Sigmoid colon (tissue), 7 donors: ENCODE data around the gene RBM28. TPM values are rescaled to one million over a fixed set of nuclear protein-coding genes. Genes with fewer than 3 reads are reported as not detected.
A peak's percentile ranks its signal among the peaks of the same experiment; 100 is the strongest.

Source experiments
- DNase-seq: peaks from one replicate; pipeline ENCODE4 v3.0.0-alpha.2; 2019
- H3K27ac ChIP-seq, 4 donors: fragments of 200-600 bp; sonication (generic); one replicate each; pipeline ENCODE4 v1.5.1; 2016 to 2019; ENCODE audit warnings: mild to moderate bottlenecking in 1 of 4
- H3K27me3 ChIP-seq, 3 donors: fragments of 200-600 bp; sonication (generic); one replicate each; pipeline ENCODE4 v1.5.1; 2019; ENCODE audit warnings: mild to moderate bottlenecking in 1 of 3
- H3K36me3 ChIP-seq, 4 donors: fragments of 200-600 bp; sonication (generic); one replicate each; pipeline ENCODE4 v1.5.1; 2016 to 2019
- H3K4me1 ChIP-seq, 4 donors: fragments of 200-600 bp; sonication (generic); one replicate each; pipeline ENCODE4 v1.5.1; 2017 to 2019
- H3K4me3 ChIP-seq, 4 donors: fragments of 200-600 bp; sonication (generic); one replicate each; pipeline ENCODE4 v1.5.1; 2017 to 2019; ENCODE audit warnings: mild to moderate bottlenecking in 2 of 4, moderate library complexity in 1 of 4
- H3K9me3 ChIP-seq, 4 donors: fragments of 200-600 bp in 3 of 4; sonication (generic) in 3 of 4; one replicate each; pipeline versions ENCODE4 v1.5.1 to v1.6.1; 2013 to 2019
- EP300 ChIP-seq, 4 donors: sonication (generic); formaldehyde crosslinking; IDR thresholded peaks; one replicate each; pipeline ENCODE4 v1.6.1; 2017; ENCODE audit warnings: antibody characterized with exemption in 4 of 4
- POLR2A ChIP-seq, 2 donors: fragments of 450-650 bp; IDR thresholded peaks; one replicate each; pipeline ENCODE4 v1.6.1; 2016; ENCODE audit warnings: antibody characterized with exemption in 2 of 2, mild to moderate bottlenecking in 2 of 2, moderate library complexity in 2 of 2
- POLR2AphosphoS5 ChIP-seq, 4 donors: sonication (generic); formaldehyde crosslinking; IDR thresholded peaks; one replicate each; pipeline ENCODE4 v1.6.1; 2017; ENCODE audit warnings: antibody characterized with exemption in 4 of 4
- WGBS, 2 donors: extraction: QIAGEN DNeasy Blood & Tissue Kit; methylation state at CpG; one replicate each; pipeline ENCODE4 v1.1.7; 2013; 5-methylcytosine and 5-hydroxymethylcytosine counted together
- intact Hi-C: fragments of 100-400 bp; cut with DNase I; formaldehyde crosslinking; loops from one replicate; pipeline ENCODE4 v1.15.1; 2023
- polyA plus RNA-seq, 3 donors: library from polyadenylated mRNA; stranded (reverse); fragments of 200-250 nt; gene quantifications; one replicate each; pipeline ENCODE4 v1.2.3, GENCODE V29; 2013
- total RNA-seq, 4 donors: library from RNA; depleted of rRNA; stranded (reverse); fragments of >200 nt; gene quantifications; one replicate each; pipeline ENCODE4 v1.1.0, GENCODE V29; 2016
- TF ChIP-seq, protein P1 (sequence below), 4 experiments: fragments of 450-650 bp in 3 of 4; fragments of 200-600 bp in 1 of 4; IDR thresholded peaks; one replicate each; pipeline ENCODE4 v1.5.1; 2016 to 2019; ENCODE audit warnings: antibody characterized with exemption in 4 of 4, mild to moderate bottlenecking in 3 of 4, moderate library complexity in 2 of 4
- donor health status: healthy with polysubstance abuse.
- donor health status: Bipolar disorder and iron deficiency.
- donor health status: healthy.

Gene RBM28
- total and polyA plus RNA-seq, 7 donors: 6.6 to 36.3 (median 15.1) TPM

DNA sequence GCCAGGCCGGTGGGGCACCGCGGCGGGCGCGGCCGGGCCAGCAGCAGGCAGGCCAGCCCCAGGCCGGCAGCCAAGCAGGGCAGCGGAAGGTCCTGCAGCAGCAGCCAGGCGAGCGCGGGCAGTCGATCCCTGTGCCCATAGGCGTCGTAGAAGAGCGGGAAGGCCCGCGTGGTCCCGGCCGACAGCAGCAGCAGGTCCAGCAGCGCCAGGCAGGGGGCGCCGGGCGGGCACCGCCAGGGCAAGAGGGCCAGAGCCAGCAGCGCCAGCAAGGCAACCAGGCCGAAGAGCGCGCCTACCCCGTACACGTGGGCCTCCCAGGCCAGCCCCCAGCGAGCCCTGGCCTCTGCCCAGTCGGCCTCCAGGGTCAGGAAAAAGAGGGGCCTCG, 8.4 kb upstream of the RBM28 start:
- H3K9me3 ChIP-seq: no peaks in the 10 kb centered on the region
- WGBS, 2 donors: 14% methylated on average over 34 of the region's 34 CpGs
- H3K36me3 ChIP-seq: no peaks in the 10 kb centered on the region
- H3K27me3 ChIP-seq: peaks cover 14 to 52% (median 23%) of the 10 kb centered on the region in 3 donors
- H3K4me1 ChIP-seq: peaks cover 0 to 14% (median 13%) of the 10 kb centered on the region in 4 donors
- peak; percentile 78 for DNase-seq
- TF ChIP-seq, protein P1, sequence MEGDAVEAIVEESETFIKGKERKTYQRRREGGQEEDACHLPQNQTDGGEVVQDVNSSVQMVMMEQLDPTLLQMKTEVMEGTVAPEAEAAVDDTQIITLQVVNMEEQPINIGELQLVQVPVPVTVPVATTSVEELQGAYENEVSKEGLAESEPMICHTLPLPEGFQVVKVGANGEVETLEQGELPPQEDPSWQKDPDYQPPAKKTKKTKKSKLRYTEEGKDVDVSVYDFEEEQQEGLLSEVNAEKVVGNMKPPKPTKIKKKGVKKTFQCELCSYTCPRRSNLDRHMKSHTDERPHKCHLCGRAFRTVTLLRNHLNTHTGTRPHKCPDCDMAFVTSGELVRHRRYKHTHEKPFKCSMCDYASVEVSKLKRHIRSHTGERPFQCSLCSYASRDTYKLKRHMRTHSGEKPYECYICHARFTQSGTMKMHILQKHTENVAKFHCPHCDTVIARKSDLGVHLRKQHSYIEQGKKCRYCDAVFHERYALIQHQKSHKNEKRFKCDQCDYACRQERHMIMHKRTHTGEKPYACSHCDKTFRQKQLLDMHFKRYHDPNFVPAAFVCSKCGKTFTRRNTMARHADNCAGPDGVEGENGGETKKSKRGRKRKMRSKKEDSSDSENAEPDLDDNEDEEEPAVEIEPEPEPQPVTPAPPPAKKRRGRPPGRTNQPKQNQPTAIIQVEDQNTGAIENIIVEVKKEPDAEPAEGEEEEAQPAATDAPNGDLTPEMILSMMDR (IDR thresholded peaks at IDR 0.05): peak in 3 of 4 experiments; percentile 14 to 60 (median 37)
- no peak for TF ChIP-seq POLR2A (IDR thresholded peaks at IDR 0.05)
- H3K27ac ChIP-seq: no peak overlapping the region
- peak overlapping the region in 3 of 4 donors; percentile 28 to 44 (median 31) for H3K4me3 ChIP-seq
- intact Hi-C loops: loop anchor here (2.0 kb wide), 1 partner anchor 35 kb away; no protein-coding TSS in a partner anchor

DNA sequence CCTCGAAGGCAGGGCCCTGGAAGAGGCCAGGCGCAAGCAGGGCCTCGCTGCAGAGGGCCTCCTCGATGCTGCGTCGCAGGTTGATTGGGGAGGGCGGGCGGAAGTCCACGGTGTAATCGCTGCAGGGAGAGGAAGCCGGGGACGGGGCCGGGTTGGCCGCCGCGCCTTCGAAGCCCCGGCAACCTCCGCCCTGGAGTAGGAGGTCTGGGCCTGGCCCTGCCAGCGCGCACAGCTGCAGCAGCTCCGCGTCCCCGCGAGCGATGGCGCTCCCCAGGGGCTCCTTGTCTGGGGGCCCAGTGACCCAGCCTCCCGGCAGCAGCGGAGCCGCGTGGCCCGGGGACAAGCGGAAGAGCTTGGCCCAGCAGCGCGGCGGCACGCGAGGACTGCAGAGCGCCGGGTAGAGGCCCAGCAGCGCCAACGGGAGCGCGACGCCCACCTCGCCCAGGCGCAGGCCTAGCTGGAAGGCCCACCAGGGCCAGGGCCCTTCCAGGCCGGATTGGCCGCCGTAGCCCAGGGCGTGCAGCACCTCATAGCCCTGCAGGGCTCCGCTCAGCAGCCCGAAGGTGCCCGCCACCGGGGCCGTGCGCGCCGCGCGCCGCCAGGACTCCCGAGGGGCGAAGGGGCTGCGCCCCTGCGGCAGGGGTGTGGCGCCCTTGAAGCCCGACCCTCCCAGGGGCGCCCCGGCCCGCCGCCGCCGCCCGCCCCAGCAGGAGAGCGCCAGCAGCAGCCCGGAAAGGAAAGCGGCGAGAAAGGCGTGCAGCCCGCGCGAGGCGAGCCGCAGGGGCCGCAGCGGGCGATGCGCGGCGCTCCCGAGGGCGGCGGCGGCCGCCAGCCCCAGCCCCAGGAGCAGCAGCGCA, 7.8 kb upstream of the RBM28 start:
- Histone ChIP-seq H3K36me3 (no peaks in the 10 kb centered on the region), H3K27me3 (peaks cover 14 to 52% (median 23%) of the 10 kb centered on the region in 3 donors), H3K9me3 (no peaks in the 10 kb centered on the region), H3K4me1 (peaks cover 0 to 14% (median 13%) of the 10 kb centered on the region in 4 donors), H3K4me3 (peak overlapping the region in 3 of 4 donors; percentile 28 to 44 (median 31)), H3K27ac (no peak overlapping the region)
- WGBS, 2 donors: 11 to 17% methylated on average over 97 of the region's 97 CpGs
- intact Hi-C loops: loop anchor here (2.0 kb wide), 1 partner anchor 35 kb away; no protein-coding TSS in a partner anchor
- no peak for TF ChIP-seq POLR2A (IDR thresholded peaks at IDR 0.05)
- TF ChIP-seq, protein P1 (IDR thresholded peaks at IDR 0.05): no peak
- no peak for TF ChIP-seq POLR2AphosphoS5 (IDR thresholded peaks at IDR 0.05)
- no peak for TF ChIP-seq EP300 (IDR thresholded peaks at IDR 0.05)
- DNase-seq: no peak

DNA sequence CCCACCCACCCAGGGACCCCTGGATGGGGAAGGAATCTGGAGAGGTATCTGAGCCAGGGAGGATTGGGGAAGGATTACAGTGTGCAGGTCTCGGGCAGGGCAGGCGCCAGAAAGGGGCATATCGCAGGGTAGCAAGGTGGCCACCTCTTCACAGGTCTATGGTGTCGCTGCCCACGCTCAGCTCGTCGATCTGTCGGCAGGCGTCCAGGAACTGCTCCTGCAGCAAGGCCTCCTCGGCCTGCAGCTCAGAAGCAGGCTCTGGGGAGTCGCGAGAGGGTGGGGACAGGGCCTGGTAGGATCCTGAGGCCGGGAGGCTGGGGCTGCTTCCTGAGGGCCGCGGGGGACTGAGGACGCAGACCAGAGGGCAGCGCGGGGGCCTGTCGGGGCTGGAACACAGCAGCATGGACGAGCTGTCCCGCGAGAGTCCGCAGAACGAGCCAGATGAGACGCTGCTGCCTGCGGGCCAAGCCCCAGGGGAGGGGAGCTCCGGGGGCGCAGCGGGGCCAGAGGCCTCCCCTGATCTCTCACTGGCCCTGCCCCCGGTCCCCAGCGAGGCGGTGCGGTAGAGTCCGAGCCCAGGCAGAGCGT, 7.1 kb upstream of the RBM28 start:
- H3K4me3 ChIP-seq: no peak overlapping the region
- peaks cover 14 to 52% (median 23%) of the 10 kb centered on the region in 3 donors for H3K27me3 ChIP-seq
- intact Hi-C loops: no loop called here
- H3K27ac ChIP-seq: no peak overlapping the region
- H3K4me1 ChIP-seq: peaks cover 0 to 14% (median 13%) of the 10 kb centered on the region in 4 donors
- DNase-seq: no peak
- WGBS, 2 donors: 74% methylated on average over 35 of the region's 35 CpGs
- H3K36me3 ChIP-seq: no peaks in the 10 kb centered on the region
- TF ChIP-seq POLR2A (IDR thresholded peaks at IDR 0.05) (no peak), POLR2AphosphoS5 (IDR thresholded peaks at IDR 0.05) (no peak), EP300 (IDR thresholded peaks at IDR 0.05) (no peak)
- TF ChIP-seq, protein P1 (IDR thresholded peaks at IDR 0.05): no peak
- no peaks in the 10 kb centered on the region for H3K9me3 ChIP-seq

DNA sequence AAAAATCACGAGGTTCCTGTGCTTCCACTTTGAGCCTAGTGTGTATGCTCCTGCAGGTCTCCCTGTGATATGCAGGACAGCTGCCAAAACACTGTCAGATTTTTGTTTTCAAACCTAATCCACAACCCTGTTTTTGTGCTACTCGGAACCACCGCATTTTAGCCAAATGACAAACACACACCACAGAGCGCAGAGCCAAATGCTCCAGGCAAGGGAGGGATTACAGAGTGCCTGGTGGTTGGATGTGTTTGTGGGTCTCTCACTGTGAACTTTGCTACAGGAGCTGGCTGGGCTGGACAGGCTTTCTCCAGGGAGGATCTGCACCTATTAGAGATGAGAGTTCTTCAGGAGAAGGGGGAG, 5.7 kb upstream of the RBM28 start:
- DNase-seq: no peak
- Histone ChIP-seq H3K27me3 (peaks cover 14 to 47% (median 23%) of the 10 kb centered on the region in 3 donors), H3K9me3 (no peaks in the 10 kb centered on the region), H3K4me3 (no peak overlapping the region), H3K4me1 (peaks cover 0 to 14% (median 13%) of the 10 kb centered on the region in 4 donors), H3K27ac (no peak overlapping the region), H3K36me3 (no peaks in the 10 kb centered on the region)
- intact Hi-C loops: loop anchor here (5.0 kb wide), 1 partner anchor 113 kb away; no protein-coding TSS in a partner anchor
- no peak for TF ChIP-seq POLR2A (IDR thresholded peaks at IDR 0.05)
- TF ChIP-seq POLR2AphosphoS5 (IDR thresholded peaks at IDR 0.05): no peak
- TF ChIP-seq, protein P1 (IDR thresholded peaks at IDR 0.05): no peak
- TF ChIP-seq EP300 (IDR thresholded peaks at IDR 0.05): no peak
- 45 to 52% methylated on average over 4 of the region's 4 CpGs for WGBS, 2 donors
